Type B pancreatic cell (in vitro differentiated cells): ENCODE results near the gene OPTN. TPM values are rescaled to one million over a fixed set of nuclear protein-coding genes. Genes with fewer than 3 reads are reported as not detected.

Experiments
- DNase-seq: peaks from one replicate; pipeline ENCODE4 v3.0.0; 2021; ENCODE audit warnings: mixed read lengths; ENCODE audit not compliant: unreplicated experiment; ENCODE audit errors: extremely low spot score
- H3K27ac Mint-ChIP-seq: 2 replicates; pipeline ENCODE4 v1.8.0; 2021; ENCODE audit warnings: mild to moderate bottlenecking, mixed read lengths
- H3K27me3 Mint-ChIP-seq: 2 replicates; pipeline ENCODE4 v1.8.0; 2021; ENCODE audit warnings: mixed read lengths
- H3K36me3 Mint-ChIP-seq: 2 replicates; pipeline ENCODE4 v1.8.0; 2021; ENCODE audit warnings: mixed read lengths
- H3K4me1 Mint-ChIP-seq: one replicate; pipeline ENCODE4 v1.8.0; 2021; ENCODE audit warnings: mixed read lengths; ENCODE audit not compliant: unreplicated experiment
- H3K4me3 Mint-ChIP-seq: 2 replicates; pipeline ENCODE4 v1.8.0; 2021; ENCODE audit warnings: mild to moderate bottlenecking, mixed read lengths
- H3K9me3 Mint-ChIP-seq: 2 replicates; pipeline ENCODE4 v1.8.0; 2021; ENCODE audit warnings: mixed read lengths
- total RNA-seq: library from RNA; stranded (reverse); gene quantifications from 2 replicates; pipeline ENCODE4 v1.2.1, GENCODE V29; 2021; ENCODE audit warnings: low replicate concordance
- TF ChIP-seq, protein P1 (sequence below): fragments of 200-600 bp; sonication (generic); conservative IDR thresholded peaks from 2 replicates; pipeline ENCODE4 v1.5.0; 2021; ENCODE audit warnings: antibody characterized with exemption, mild to moderate bottlenecking

The OPTN gene
- total RNA-seq, 1 donor from 2014 or later, result 43.2 TPM

DNA sequence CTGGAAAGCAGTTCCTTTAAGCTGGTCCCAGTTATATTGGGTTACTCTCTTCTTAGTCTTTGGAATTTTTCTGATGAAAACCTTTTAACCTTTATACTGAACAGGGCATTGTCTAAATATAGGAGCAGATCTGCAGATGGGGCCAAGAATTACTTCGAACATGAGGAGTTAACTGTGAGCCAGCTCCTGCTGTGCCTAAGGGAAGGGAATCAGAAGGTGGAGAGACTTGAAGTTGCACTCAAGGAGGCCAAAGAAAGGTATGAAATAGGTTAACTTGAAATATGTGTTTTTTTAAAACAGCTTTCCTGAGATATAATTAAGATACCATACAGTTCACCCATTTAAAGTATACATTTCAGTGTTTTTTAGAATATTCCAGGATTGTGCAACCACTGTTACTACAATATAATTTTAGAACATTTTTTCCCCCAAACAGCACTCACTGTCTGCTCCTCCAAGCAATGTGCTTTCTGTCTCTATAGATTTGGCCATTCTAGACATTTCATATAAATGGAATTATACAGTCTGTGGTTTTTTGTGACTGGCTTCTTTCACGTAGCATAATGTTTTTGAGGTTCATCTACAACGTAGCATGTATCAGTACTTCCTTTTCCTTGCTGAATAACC lies 18.9 kb downstream of the OPTN start:
- Mint-ChIP-seq H3K4me3 (no peak overlapping the region), H3K27me3 (no peaks in the 10 kb centered on the region), H3K27ac (no peak overlapping the region), H3K4me1 (peaks cover 17% of the 10 kb centered on the region), H3K36me3 (peaks cover 54% of the 10 kb centered on the region), H3K9me3 (no peaks in the 10 kb centered on the region)
- TF ChIP-seq, protein P1, sequence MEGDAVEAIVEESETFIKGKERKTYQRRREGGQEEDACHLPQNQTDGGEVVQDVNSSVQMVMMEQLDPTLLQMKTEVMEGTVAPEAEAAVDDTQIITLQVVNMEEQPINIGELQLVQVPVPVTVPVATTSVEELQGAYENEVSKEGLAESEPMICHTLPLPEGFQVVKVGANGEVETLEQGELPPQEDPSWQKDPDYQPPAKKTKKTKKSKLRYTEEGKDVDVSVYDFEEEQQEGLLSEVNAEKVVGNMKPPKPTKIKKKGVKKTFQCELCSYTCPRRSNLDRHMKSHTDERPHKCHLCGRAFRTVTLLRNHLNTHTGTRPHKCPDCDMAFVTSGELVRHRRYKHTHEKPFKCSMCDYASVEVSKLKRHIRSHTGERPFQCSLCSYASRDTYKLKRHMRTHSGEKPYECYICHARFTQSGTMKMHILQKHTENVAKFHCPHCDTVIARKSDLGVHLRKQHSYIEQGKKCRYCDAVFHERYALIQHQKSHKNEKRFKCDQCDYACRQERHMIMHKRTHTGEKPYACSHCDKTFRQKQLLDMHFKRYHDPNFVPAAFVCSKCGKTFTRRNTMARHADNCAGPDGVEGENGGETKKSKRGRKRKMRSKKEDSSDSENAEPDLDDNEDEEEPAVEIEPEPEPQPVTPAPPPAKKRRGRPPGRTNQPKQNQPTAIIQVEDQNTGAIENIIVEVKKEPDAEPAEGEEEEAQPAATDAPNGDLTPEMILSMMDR, result no peak
- no peak for DNase-seq

GRCh38 chr10:13120786-13121499 lies 21.0 kb downstream of the OPTN start:
- Mint-ChIP-seq H3K36me3 (peaks cover 62% of the 10 kb centered on the region), H3K4me3 (no peak overlapping the region), H3K27me3 (no peaks in the 10 kb centered on the region), H3K9me3 (no peaks in the 10 kb centered on the region), H3K27ac (no peak overlapping the region), H3K4me1 (peaks cover 13% of the 10 kb centered on the region)
- DNase-seq, result no peak
- TF ChIP-seq, protein P1, result no peak

GRCh38 chr10:13121500-13121854 lies 21.5 kb downstream of the OPTN start:
- H3K36me3 Mint-ChIP-seq, result peaks cover 58% of the 10 kb centered on the region
- no peaks in the 10 kb centered on the region for H3K9me3 Mint-ChIP-seq
- no peak overlapping the region for H3K27ac Mint-ChIP-seq
- no peaks in the 10 kb centered on the region for H3K27me3 Mint-ChIP-seq
- DNase-seq, result no peak
- TF ChIP-seq, protein P1, result no peak
- H3K4me3 Mint-ChIP-seq, result no peak overlapping the region
- peaks cover 9% of the 10 kb centered on the region for H3K4me1 Mint-ChIP-seq

DNA sequence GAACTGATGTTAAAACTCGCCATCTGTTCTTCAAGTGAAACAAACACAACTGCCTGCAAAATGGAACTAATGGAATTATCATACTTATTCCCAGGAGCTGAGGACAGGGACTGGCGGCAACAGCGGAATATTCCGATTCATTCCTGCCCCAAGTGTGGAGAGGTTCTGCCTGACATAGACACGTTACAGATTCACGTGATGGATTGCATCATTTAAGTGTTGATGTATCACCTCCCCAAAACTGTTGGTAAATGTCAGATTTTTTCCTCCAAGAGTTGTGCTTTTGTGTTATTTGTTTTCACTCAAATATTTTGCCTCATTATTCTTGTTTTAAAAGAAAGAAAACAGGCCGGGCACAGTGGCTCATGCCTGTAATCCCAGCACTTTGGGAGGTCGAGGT lies 36.7 kb downstream of the OPTN start:
- H3K36me3 Mint-ChIP-seq, result peaks cover 31% of the 10 kb centered on the region
- H3K4me3 Mint-ChIP-seq, result no peak overlapping the region
- no peaks in the 10 kb centered on the region for H3K9me3 Mint-ChIP-seq
- H3K27me3 Mint-ChIP-seq, result no peaks in the 10 kb centered on the region
- no peak for DNase-seq
- H3K27ac Mint-ChIP-seq, result no peak overlapping the region
- TF ChIP-seq, protein P1, result no peak
- peaks cover 7% of the 10 kb centered on the region for H3K4me1 Mint-ChIP-seq

DNA sequence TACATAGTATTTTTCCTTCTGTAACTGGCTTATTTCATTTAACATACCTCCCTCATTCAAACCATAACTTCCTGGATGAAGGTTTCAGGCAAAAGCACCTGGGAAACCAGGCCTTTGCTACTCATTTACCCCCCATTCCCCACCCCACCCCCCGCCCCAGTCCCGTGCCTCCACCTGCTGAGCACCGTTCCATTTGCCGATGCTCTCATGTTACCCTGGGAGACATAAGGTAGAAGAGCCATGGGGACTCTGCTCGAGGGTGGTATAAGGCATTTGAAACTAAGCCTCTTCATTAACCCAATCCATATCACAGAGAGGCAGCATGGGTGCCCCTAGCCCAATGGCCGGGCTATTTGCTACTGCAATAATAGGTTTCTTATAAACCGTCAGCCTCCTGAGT lies 39.2 kb downstream of the OPTN start:
- no peak overlapping the region for H3K4me3 Mint-ChIP-seq
- no peaks in the 10 kb centered on the region for H3K27me3 Mint-ChIP-seq
- no peak for DNase-seq
- peaks cover 20% of the 10 kb centered on the region for H3K36me3 Mint-ChIP-seq
- H3K4me1 Mint-ChIP-seq, result peaks cover 7% of the 10 kb centered on the region
- peaks cover under 1% of the 10 kb centered on the region for H3K9me3 Mint-ChIP-seq
- TF ChIP-seq, protein P1, result no peak
- no peak overlapping the region for H3K27ac Mint-ChIP-seq
